Prostate gland (tissue), 2 donors: ENCODE data around the gene TMEM181.

Experiments
- POLR2A ChIP-seq: fragments of 450-650 bp; IDR thresholded peaks from one replicate; pipeline ENCODE4 v1.6.1; 2016; ENCODE audit warnings: antibody characterized with exemption, mild to moderate bottlenecking
- TF ChIP-seq, protein P1 (sequence below), 4 experiments: fragments of 200-600 bp in 2 of 4; fragments of 450-650 bp in 2 of 4; sonication (generic) in 2 of 4; IDR thresholded peaks; 1 replicate in 3 of 4; 2 replicates in 1 of 4; pipeline ENCODE4 v1.5.1; 2016 to 2019; ENCODE audit warnings: antibody characterized with exemption in 4 of 4, mild to moderate bottlenecking in 2 of 4, moderate library complexity in 2 of 4

GRCh38 chr6:158567871-158568401, 8.0 kb downstream of the TMEM181 start:
- no peak for TF ChIP-seq POLR2A
- TF ChIP-seq, protein P1, sequence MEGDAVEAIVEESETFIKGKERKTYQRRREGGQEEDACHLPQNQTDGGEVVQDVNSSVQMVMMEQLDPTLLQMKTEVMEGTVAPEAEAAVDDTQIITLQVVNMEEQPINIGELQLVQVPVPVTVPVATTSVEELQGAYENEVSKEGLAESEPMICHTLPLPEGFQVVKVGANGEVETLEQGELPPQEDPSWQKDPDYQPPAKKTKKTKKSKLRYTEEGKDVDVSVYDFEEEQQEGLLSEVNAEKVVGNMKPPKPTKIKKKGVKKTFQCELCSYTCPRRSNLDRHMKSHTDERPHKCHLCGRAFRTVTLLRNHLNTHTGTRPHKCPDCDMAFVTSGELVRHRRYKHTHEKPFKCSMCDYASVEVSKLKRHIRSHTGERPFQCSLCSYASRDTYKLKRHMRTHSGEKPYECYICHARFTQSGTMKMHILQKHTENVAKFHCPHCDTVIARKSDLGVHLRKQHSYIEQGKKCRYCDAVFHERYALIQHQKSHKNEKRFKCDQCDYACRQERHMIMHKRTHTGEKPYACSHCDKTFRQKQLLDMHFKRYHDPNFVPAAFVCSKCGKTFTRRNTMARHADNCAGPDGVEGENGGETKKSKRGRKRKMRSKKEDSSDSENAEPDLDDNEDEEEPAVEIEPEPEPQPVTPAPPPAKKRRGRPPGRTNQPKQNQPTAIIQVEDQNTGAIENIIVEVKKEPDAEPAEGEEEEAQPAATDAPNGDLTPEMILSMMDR (IDR thresholded peaks at IDR 0.05): no peak
